SK-N-SH treated with all-trans-retinoic acid at 6 μM for 48 hours (cell line): ENCODE results near the gene MTARC1.

Source experiments
- ESRRG ChIP-seq: fragments of 250-450 bp; sonication (Bioruptor Pico); IDR thresholded peaks from 2 replicates; pipeline ENCODE4 v1.6.1; 2021; ENCODE audit warnings: mild to moderate bottlenecking
- ISL1 ChIP-seq: fragments of 250-450 bp; sonication (Bioruptor Pico); IDR thresholded peaks from 2 replicates; pipeline ENCODE4 v2.1.2; 2022; ENCODE audit warnings: mild to moderate bottlenecking, moderate library complexity
- TOX ChIP-seq: fragments of 250-450 bp; sonication (Bioruptor Pico); IDR thresholded peaks from 2 replicates; pipeline ENCODE4 v1.8.0; 2021; ENCODE audit warnings: mild to moderate bottlenecking, moderate library complexity, borderline replicate concordance
- ZFP30 ChIP-seq: fragments of 450-650 bp; formaldehyde crosslinking; IDR thresholded peaks from 2 replicates; pipeline ENCODE4 v1.5.0; 2022; ENCODE audit warnings: mild to moderate bottlenecking, moderate library complexity
- ZNF565 ChIP-seq: fragments of 450-650 bp; formaldehyde crosslinking; conservative IDR thresholded peaks from 2 replicates; pipeline ENCODE4 v1.5.0; 2020; ENCODE audit warnings: low read depth, mild to moderate bottlenecking, moderate library complexity
- TF ChIP-seq, protein P1 (sequence below): fragments of 250-450 bp; sonication (Bioruptor Pico); IDR thresholded peaks from 2 replicates; pipeline ENCODE4 v1.8.0; 2020; ENCODE audit warnings: mild to moderate bottlenecking, moderate library complexity, borderline replicate concordance

DNA sequence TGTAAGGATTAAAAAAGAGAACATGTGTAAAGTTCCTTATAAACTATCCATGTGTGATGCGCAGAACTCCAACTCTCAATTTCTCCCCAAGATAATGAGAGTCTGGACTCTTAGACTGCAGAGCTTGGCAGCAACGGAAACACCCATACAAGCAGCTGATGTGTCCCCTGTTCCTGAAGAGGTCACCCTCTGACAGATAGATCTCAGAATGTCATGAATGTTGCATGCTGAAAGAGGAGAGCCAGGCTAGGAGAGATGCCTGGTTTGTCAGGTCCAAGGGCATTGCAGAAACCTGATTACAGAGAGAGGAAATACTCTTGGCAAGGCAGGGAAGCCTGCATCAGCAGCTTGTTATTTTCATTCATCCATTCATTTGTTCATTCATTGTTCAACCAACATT is 24.2 kb downstream of the MTARC1 start:
- TF ChIP-seq TOX, result no peak
- TF ChIP-seq ZNF565 (CRISPR knock-in tag), result no peak
- TF ChIP-seq ISL1 (CRISPR knock-in tag), result no peak
- no peak for TF ChIP-seq ESRRG (CRISPR knock-in tag)
- TF ChIP-seq, protein P1, sequence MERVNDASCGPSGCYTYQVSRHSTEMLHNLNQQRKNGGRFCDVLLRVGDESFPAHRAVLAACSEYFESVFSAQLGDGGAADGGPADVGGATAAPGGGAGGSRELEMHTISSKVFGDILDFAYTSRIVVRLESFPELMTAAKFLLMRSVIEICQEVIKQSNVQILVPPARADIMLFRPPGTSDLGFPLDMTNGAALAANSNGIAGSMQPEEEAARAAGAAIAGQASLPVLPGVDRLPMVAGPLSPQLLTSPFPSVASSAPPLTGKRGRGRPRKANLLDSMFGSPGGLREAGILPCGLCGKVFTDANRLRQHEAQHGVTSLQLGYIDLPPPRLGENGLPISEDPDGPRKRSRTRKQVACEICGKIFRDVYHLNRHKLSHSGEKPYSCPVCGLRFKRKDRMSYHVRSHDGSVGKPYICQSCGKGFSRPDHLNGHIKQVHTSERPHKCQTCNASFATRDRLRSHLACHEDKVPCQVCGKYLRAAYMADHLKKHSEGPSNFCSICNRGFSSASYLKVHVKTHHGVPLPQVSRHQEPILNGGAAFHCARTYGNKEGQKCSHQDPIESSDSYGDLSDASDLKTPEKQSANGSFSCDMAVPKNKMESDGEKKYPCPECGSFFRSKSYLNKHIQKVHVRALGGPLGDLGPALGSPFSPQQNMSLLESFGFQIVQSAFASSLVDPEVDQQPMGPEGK (CRISPR knock-in tag), result no peak
- TF ChIP-seq ZFP30 (CRISPR knock-in tag), result no peak
